WI38 (cell line): ENCODE data around the gene GLIPR2.
"Not testable (repeated sequence)": the region's sequence is repeated elsewhere in the genome, so short reads cannot be mapped to it uniquely, and the experiment has no call there.

Source experiments
- H3K4me3 ChIP-seq: 2 replicates; pipeline ENCODE4 v1.5.1; 2011; ENCODE audit warnings: low read depth, mild to moderate bottlenecking, control low read depth, low read length
- CTCF ChIP-seq: IDR thresholded peaks from 2 replicates; pipeline ENCODE4 v1.5.1; 2012; ENCODE audit warnings: low read depth, mild to moderate bottlenecking, control low read depth, low read length

The GLIPR2 gene

GRCh38 chr9:36136272-36136893 lies at the start of gene GLIPR2:
GLIPR2 (plus strand) TSS chr9:36136733; CDS start chr9:36136779, 46 bp downstream.
- H3K4me3 ChIP-seq = peak within 1 kb of the TSS; percentile 77
- TF ChIP-seq CTCF = peak; percentile 5; the same call in 1 of the 2 replicates

GRCh38 chr9:36087054-36087453 lies 49.5 kb upstream of the GLIPR2 start:
- H3K4me3 ChIP-seq = not testable (repeated sequence)

- no peak for TF ChIP-seq CTCF
- H3K4me3 ChIP-seq = no peak overlapping the region
Measured at GRCh38 chr9:36088020-36088419, 48.5 kb upstream of the GLIPR2 start.

- TF ChIP-seq CTCF = no peak
- peak overlapping the region; percentile 5; the same call in 1 of the 2 replicates for H3K4me3 ChIP-seq
Measured at GRCh38 chr9:36091026-36091953, 45.2 kb upstream of the GLIPR2 start.

GRCh38 chr9:36092014-36092413 lies 44.5 kb upstream of the GLIPR2 start:
- TF ChIP-seq CTCF = no peak
- H3K4me3 ChIP-seq = no peak overlapping the region

GRCh38 chr9:36092509-36093215 lies 43.9 kb upstream of the GLIPR2 start:
- no peak for TF ChIP-seq CTCF
- no peak overlapping the region for H3K4me3 ChIP-seq

- no peak overlapping the region for H3K4me3 ChIP-seq
- no peak for TF ChIP-seq CTCF
Measured at GRCh38 chr9:36093384-36093783, 43.1 kb upstream of the GLIPR2 start.
